K562 (cell line): ENCODE data around the gene N4BP3. TPM values are rescaled to one million over a fixed set of nuclear protein-coding genes. Genes with fewer than 3 reads are reported as not detected.

Experiments
- ATAC-seq: fragments of 200-7000 bp; cut with Tn5 transposase; 3 replicates; pipeline ENCODE4 v1.9.1; 2020; ENCODE audit warnings: moderate library complexity
- BruUV-seq: library from RNA; stranded (reverse); fragments of 400-500 nt; replicated peaks from 2 replicates; lab custom pipeline; 2021; lab: Mats Ljungman, UMichigan
- CTCF ChIA-PET: fragments of 300-600 bp; formaldehyde crosslinking; extraction: SDS; loops from one replicate; lab custom pipeline; 2021; ENCODE audit warnings: low intra/inter-chr PET ratio; lab: Yijun Ruan, JAX
- POLR2A ChIA-PET: fragments of 300-600, 350-650 bp; sonication (Branson Sonifier 250); formaldehyde crosslinking; extraction: SDS; loops from one replicate; lab custom pipeline; 2021; ENCODE audit warnings: antibody characterized with exemption, inconsistent platforms; lab: Yijun Ruan, JAX
- DNase-seq, 4 experiments: peaks; one replicate each; pipeline versions ENCODE4 v3.0.0 to v3.0.0-alpha.2; 2011 to 2018; ENCODE audit warnings: low spot score in 3 of 4, mixed read lengths in 3 of 4; ENCODE audit errors: extremely low read depth in 1 of 4
- FAIRE-seq: peaks from 2 replicates; lab custom pipeline; 2011; peaks lifted over from hg19 to GRCh38; lab: Jason Lieb, UNC
- H2AFZ ChIP-seq: 2 replicates; pipeline ENCODE4 v1.6.0; 2011; ENCODE audit warnings: low read depth, low read length, control low read depth, inconsistent platforms
- H3K27ac ChIP-seq: fragments of 200-600 bp; 3 replicates; pipeline ENCODE4 v1.8.0; 2011; ENCODE audit warnings: low read depth, mild to moderate bottlenecking, control low read depth, inconsistent platforms, low read length, moderate library complexity, mixed read lengths; ENCODE audit errors: extremely low read depth
- H3K27me3 ChIP-seq, 2 experiments: fragments of 300-600 bp in 1 of 2; 2 replicates in 1 of 2; 3 replicates in 1 of 2; pipeline versions ENCODE4 v1.6.0 to v1.8.0; 2011; ENCODE audit warnings: inconsistent platforms in 2 of 2, low read length in 2 of 2, mild to moderate bottlenecking in 1 of 2, mixed read lengths in 1 of 2, moderate library complexity in 1 of 2; ENCODE audit not compliant: control insufficient read depth in 2 of 2, insufficient read depth in 2 of 2
- H3K36me3 ChIP-seq: fragments of 300-600 bp; 3 replicates; pipeline ENCODE4 v1.8.0; 2011; ENCODE audit warnings: mild to moderate bottlenecking, low read length, inconsistent platforms; ENCODE audit not compliant: control insufficient read depth, insufficient read depth
- H3K4me1 ChIP-seq, 2 experiments: fragments of 200-600 bp in 1 of 2; replicated peaks in 1 of 2; 2 replicates in 1 of 2; 3 replicates in 1 of 2; pipeline versions ENCODE4 v1.5.1 to v1.8.0; 2011; ENCODE audit warnings: inconsistent platforms in 2 of 2, low read length in 2 of 2, mild to moderate bottlenecking in 1 of 2, mixed read lengths in 1 of 2, moderate library complexity in 1 of 2; ENCODE audit not compliant: control insufficient read depth in 2 of 2, insufficient read depth in 2 of 2
- H3K4me2 ChIP-seq: 2 replicates; pipeline ENCODE4 v1.6.1; 2011; ENCODE audit warnings: low read length, control low read depth, inconsistent platforms, mixed read lengths; ENCODE audit not compliant: insufficient read depth
- H3K4me3 ChIP-seq: fragments of 200-600 bp; sonication (generic), shearing (Covaris generic); 2 replicates; pipeline ENCODE4 v1.5.1; 2016; ENCODE audit warnings: control low read depth, inconsistent platforms
- H3K79me2 ChIP-seq: fragments of 200-600 bp; 3 replicates; pipeline ENCODE4 v1.8.0; 2011; ENCODE audit warnings: low read length, inconsistent platforms; ENCODE audit not compliant: control insufficient read depth, insufficient read depth
- H3K9ac ChIP-seq, 2 experiments: 2 replicates each; pipeline versions ENCODE4 v1.6.0 to v1.6.1; 2011; ENCODE audit warnings: low read depth in 2 of 2, low read length in 2 of 2, control low read depth in 1 of 2, inconsistent platforms in 1 of 2, mild to moderate bottlenecking in 1 of 2, mixed read lengths in 1 of 2; ENCODE audit not compliant: insufficient read depth in 1 of 2
- H3K9me1 ChIP-seq: one replicate; pipeline ENCODE4 v1.6.0; 2011; ENCODE audit warnings: inconsistent platforms, mild to moderate bottlenecking, low read length, moderate library complexity; ENCODE audit not compliant: control insufficient read depth, insufficient read depth
- H3K9me3 ChIP-seq: replicated peaks from 2 replicates; pipeline ENCODE4 v1.5.1; 2011; ENCODE audit warnings: low read depth, low read length, inconsistent platforms; ENCODE audit not compliant: control insufficient read depth, insufficient read depth
- H4K20me1 ChIP-seq: replicated peaks from 2 replicates; pipeline ENCODE4 v1.6.1; 2011; ENCODE audit warnings: low read length, inconsistent platforms, mixed read lengths; ENCODE audit not compliant: control insufficient read depth, insufficient read depth
- ARNT ChIP-seq, 2 experiments: fragments of 450-650 bp; IDR thresholded peaks; 2 replicates each; pipeline ENCODE4 v1.6.1; 2016; ENCODE audit warnings: mild to moderate bottlenecking in 1 of 2
- FUS ChIP-seq: fragments of 200-400 bp; formaldehyde crosslinking; optimal IDR thresholded peaks from 2 replicates; pipeline ENCODE3; 2017; ENCODE audit warnings: low read depth, low read length
- GTF2E2 ChIP-seq: fragments of 200-800 bp; sonication (Bioruptor generic); IDR thresholded peaks from 2 replicates; pipeline ENCODE4 v1.6.1; 2016; ENCODE audit warnings: missing genetic modification characterization, missing compliant biosample characterization
- MBD2 ChIP-seq: sonication (generic); IDR thresholded peaks from 2 replicates; pipeline ENCODE4 v1.6.1; 2016; ENCODE audit warnings: low read depth, borderline replicate concordance
- SP2 ChIP-seq: IDR thresholded peaks from 2 replicates; pipeline ENCODE4 v1.6.1; 2011; ENCODE audit warnings: mild to moderate bottlenecking, low read depth, low read length, moderate library complexity; ENCODE audit not compliant: poor library complexity, severe bottlenecking; ENCODE audit errors: extremely low read depth
- ZNF274 ChIP-seq: IDR thresholded peaks from 2 replicates; pipeline ENCODE4 v1.6.1; 2011; ENCODE audit warnings: low read depth, mild to moderate bottlenecking, low read length, moderate library complexity, borderline replicate concordance
- WGBS: fragments of 100-300 bp; shearing (Covaris generic); methylation state at CpG from one replicate; pipeline ENCODE4 v1.1.6; 2016; ENCODE audit warnings: low coverage, mixed read lengths; ENCODE audit not compliant: insufficient coverage; ENCODE audit errors: missing lambda C conversion rate; 5-methylcytosine and 5-hydroxymethylcytosine counted together
- in situ Hi-C: fragments of 300-500 bp; cut with MboI; formaldehyde crosslinking; loops from 4 replicates; pipeline ENCODE4 v1.15.0; 2018; ENCODE audit warnings: inconsistent platforms, mixed read lengths
- intact Hi-C: fragments of 100-400 bp; cut with micrococcal nuclease; formaldehyde crosslinking; loops from 2 replicates; pipeline ENCODE4 v1.14.2; 2022
- polyA plus RNA-seq, 8 experiments: library from polyadenylated mRNA; depleted of rRNA in 4 of 8; stranded (reverse) in 5 of 8; unstranded in 3 of 8; fragments of >200 nt; fragmentation: Nextera tagmentation in 2 of 8; fragmentation: Illumina TruSeq in 1 of 8; extraction: Ambion mirVana in 2 of 8; extraction: Trizol in 1 of 8; gene quantifications; 2 replicates each; pipeline versions ENCODE4 v1.2.1 to v1.2.3, GENCODE V29; 2011 to 2014; ENCODE audit warnings: inconsistent platforms in 1 of 8, missing spikeins in 1 of 8
- total RNA-seq, 7 experiments: library from RNA; depleted of rRNA in 6 of 7; stranded (reverse); fragments of >200 nt in 6 of 7; fragmentation: Illumina TruSeq in 2 of 7; extraction: Trizol in 2 of 7; gene quantifications; 2 replicates each; pipeline versions ENCODE4 v1.2.1 to v1.2.3, GENCODE V29; 2011 to 2021; ENCODE audit warnings: low replicate concordance in 1 of 7
- TF ChIP-seq, protein P1 (sequence below): IDR thresholded peaks from 2 replicates; pipeline ENCODE4 v1.6.1; 2016; ENCODE audit warnings: missing genetic modification characterization, missing compliant biosample characterization
- TF ChIP-seq, protein P2 (sequence below): fragments of 450-650 bp; IDR thresholded peaks from 2 replicates; pipeline ENCODE4 v1.7.1; 2018; ENCODE audit warnings: mild to moderate bottlenecking, low read depth; ENCODE audit not compliant: partially characterized antibody
- TF ChIP-seq, protein P3 (sequence below): fragments of 450-650 bp; IDR thresholded peaks from 2 replicates; pipeline ENCODE4 v1.6.1; 2016; ENCODE audit warnings: mild to moderate bottlenecking

The N4BP3 gene
- total and polyA plus RNA-seq, 9 of the 15 experiments (the other 6 are each of a cell fraction or from before 2014, with no cell fraction given), result 0.06 to 7.0 (median 2.4) TPM

DNA sequence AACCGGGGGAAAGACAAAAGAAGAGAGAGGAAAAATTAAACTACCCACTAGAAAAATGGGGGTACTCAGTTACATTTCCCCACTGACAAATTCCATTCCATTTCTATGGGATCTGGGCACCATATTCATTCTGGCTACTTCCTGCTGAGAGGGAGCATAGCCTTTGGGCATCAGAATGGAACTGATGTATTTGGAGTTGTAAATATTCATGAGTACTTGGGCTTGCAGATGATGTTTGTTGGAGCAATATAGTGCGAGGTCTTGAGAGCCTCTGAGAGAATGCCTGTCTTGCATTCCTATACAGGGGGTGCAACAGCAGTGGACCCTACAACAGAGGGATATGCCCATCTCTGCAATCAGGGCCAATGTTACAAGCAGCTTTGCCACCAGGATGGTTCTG, 57.1 kb downstream of the N4BP3 start:
- BruUV-seq, result no TSS peak
- POLR2A ChIA-PET, result interaction anchor here (0.7 kb wide), 1 partner anchor 10 kb away, joined by 3 read pairs; no protein-coding TSS in a partner anchor
- TF ChIP-seq ZNF274 (no peak), GTF2E2 (tag) (no peak)
- TF ChIP-seq, protein P1, sequence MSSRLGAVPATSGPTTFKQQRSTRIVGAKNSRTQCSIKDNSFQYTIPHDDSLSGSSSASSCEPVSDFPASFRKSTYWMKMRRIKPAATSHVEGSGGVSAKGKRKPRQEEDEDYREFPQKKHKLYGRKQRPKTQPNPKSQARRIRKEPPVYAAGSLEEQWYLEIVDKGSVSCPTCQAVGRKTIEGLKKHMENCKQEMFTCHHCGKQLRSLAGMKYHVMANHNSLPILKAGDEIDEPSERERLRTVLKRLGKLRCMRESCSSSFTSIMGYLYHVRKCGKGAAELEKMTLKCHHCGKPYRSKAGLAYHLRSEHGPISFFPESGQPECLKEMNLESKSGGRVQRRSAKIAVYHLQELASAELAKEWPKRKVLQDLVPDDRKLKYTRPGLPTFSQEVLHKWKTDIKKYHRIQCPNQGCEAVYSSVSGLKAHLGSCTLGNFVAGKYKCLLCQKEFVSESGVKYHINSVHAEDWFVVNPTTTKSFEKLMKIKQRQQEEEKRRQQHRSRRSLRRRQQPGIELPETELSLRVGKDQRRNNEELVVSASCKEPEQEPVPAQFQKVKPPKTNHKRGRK, result no peak
- Histone ChIP-seq H3K27me3 (peaks cover 6 to 14% of the 10 kb centered on the region in 2 experiments; a peak in 3 of 5 replicates), H3K4me2 (no peak overlapping the region), H3K36me3 (no peaks in the 10 kb centered on the region), H2AFZ (no peak overlapping the region), H3K79me2 (no peaks in the 10 kb centered on the region), H4K20me1 (no peaks in the 10 kb centered on the region), H3K4me1 (peaks cover 0 to 3% of the 10 kb centered on the region in 2 experiments; a peak in 2 of 5 replicates), H3K9me3 (no peaks in the 10 kb centered on the region), H3K9ac (no peak overlapping the region), H3K27ac (no peak overlapping the region), H3K9me1 (no peaks in the 10 kb centered on the region), H3K4me3 (no peak overlapping the region)
- intact Hi-C loops, result no loop called here
- ATAC-seq (no peak), FAIRE-seq (no peak), DNase-seq (peak in 1 of 4 experiments; percentile 2)
- in situ Hi-C loops, result no loop called here
- 8% methylated on average over 2 of the region's 2 CpGs for WGBS
- CTCF ChIA-PET, result no interaction called here

DNA sequence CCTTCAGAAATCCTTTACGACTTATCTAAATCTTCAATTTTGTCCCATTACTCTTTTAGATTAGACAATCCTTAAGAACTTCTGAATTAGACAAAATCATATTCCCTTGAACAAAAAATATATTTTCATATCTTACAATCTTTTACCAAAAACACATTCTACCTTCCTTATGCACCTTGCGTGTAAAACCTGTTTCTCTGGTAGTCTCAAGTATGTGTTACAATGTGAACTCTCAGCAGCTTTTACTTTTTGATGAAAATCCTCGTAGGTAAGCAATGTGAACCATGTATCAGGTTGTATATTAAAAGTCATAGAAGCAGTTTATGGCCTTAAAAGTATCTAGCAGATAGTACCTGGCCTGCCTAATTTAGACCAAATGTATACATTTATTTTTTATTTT, 61.1 kb downstream of the N4BP3 start:
- peaks cover 0 to 3% of the 10 kb centered on the region in 2 experiments; a peak in 1 of 5 replicates for H3K4me1 ChIP-seq
- H3K9me3 ChIP-seq, result 0 out of 2 replicates have a peak, but pooled peaks cover 1% of the 10 kb centered on the region
- no TSS peak for BruUV-seq
- H4K20me1 ChIP-seq, result no peaks in the 10 kb centered on the region
- intact Hi-C loops, result no loop called here
- DNase-seq (no peak), ATAC-seq (no peak), FAIRE-seq (no peak)
- no peaks in the 10 kb centered on the region for H3K79me2 ChIP-seq
- no peak overlapping the region for H3K4me3 ChIP-seq
- no peak overlapping the region for H3K9ac ChIP-seq
- in situ Hi-C loops, result no loop called here
- no peaks in the 10 kb centered on the region for H3K9me1 ChIP-seq
- WGBS, result 68% methylated on average over 3 of the region's 3 CpGs
- POLR2A ChIA-PET, result no interaction called here
- peaks cover 4 to 6% of the 10 kb centered on the region in 2 experiments; a peak in 3 of 5 replicates for H3K27me3 ChIP-seq
- H3K36me3 ChIP-seq, result no peaks in the 10 kb centered on the region
- no peak overlapping the region for H3K27ac ChIP-seq
- CTCF ChIA-PET, result no interaction called here
- no peak overlapping the region for H2AFZ ChIP-seq
- H3K4me2 ChIP-seq, result no peak overlapping the region
- TF ChIP-seq, protein P2, sequence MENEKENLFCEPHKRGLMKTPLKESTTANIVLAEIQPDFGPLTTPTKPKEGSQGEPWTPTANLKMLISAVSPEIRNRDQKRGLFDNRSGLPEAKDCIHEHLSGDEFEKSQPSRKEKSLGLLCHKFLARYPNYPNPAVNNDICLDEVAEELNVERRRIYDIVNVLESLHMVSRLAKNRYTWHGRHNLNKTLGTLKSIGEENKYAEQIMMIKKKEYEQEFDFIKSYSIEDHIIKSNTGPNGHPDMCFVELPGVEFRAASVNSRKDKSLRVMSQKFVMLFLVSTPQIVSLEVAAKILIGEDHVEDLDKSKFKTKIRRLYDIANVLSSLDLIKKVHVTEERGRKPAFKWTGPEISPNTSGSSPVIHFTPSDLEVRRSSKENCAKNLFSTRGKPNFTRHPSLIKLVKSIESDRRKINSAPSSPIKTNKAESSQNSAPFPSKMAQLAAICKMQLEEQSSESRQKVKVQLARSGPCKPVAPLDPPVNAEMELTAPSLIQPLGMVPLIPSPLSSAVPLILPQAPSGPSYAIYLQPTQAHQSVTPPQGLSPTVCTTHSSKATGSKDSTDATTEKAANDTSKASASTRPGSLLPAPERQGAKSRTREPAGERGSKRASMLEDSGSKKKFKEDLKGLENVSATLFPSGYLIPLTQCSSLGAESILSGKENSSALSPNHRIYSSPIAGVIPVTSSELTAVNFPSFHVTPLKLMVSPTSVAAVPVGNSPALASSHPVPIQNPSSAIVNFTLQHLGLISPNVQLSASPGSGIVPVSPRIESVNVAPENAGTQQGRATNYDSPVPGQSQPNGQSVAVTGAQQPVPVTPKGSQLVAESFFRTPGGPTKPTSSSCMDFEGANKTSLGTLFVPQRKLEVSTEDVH, result no peak
- TF ChIP-seq FUS (no peak), ARNT (IDR thresholded peaks at IDR 0.05) (no peak), MBD2 (no peak), SP2 (no peak)
- TF ChIP-seq, protein P3, sequence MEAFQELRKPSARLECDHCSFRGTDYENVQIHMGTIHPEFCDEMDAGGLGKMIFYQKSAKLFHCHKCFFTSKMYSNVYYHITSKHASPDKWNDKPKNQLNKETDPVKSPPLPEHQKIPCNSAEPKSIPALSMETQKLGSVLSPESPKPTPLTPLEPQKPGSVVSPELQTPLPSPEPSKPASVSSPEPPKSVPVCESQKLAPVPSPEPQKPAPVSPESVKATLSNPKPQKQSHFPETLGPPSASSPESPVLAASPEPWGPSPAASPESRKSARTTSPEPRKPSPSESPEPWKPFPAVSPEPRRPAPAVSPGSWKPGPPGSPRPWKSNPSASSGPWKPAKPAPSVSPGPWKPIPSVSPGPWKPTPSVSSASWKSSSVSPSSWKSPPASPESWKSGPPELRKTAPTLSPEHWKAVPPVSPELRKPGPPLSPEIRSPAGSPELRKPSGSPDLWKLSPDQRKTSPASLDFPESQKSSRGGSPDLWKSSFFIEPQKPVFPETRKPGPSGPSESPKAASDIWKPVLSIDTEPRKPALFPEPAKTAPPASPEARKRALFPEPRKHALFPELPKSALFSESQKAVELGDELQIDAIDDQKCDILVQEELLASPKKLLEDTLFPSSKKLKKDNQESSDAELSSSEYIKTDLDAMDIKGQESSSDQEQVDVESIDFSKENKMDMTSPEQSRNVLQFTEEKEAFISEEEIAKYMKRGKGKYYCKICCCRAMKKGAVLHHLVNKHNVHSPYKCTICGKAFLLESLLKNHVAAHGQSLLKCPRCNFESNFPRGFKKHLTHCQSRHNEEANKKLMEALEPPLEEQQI, result no peak
